Left renal cortex interstitium (tissue), 4 donors: Measurements from ENCODE around the gene PCLO. TPM values are rescaled to one million over a fixed set of nuclear protein-coding genes. Genes with fewer than 3 reads are reported as not detected.
A peak's percentile ranks its signal among the peaks of the same experiment; 100 is the strongest.
"Not testable (repeated sequence)": the region's sequence is repeated elsewhere in the genome, so short reads cannot be mapped to it uniquely, and the experiment has no call there.

Source experiments
- DNase-seq, 4 donors: peaks; one replicate each; pipeline ENCODE4 v3.0.0-alpha.2; 2013; ENCODE audit warnings: low read depth in 4 of 4, low spot score in 2 of 4, missing footprints in 1 of 4
- polyA plus RNA-seq, 4 donors: library from polyadenylated mRNA; unstranded; fragments of 120-200 nt; gene quantifications; one replicate each; pipeline ENCODE4 v1.2.1, GENCODE V29; 2013; ENCODE audit not compliant: insufficient read length in 4 of 4

Gene PCLO
- polyA plus RNA-seq, 4 donors = 5.4 to 10.5 (median 9.1) TPM

DNA sequence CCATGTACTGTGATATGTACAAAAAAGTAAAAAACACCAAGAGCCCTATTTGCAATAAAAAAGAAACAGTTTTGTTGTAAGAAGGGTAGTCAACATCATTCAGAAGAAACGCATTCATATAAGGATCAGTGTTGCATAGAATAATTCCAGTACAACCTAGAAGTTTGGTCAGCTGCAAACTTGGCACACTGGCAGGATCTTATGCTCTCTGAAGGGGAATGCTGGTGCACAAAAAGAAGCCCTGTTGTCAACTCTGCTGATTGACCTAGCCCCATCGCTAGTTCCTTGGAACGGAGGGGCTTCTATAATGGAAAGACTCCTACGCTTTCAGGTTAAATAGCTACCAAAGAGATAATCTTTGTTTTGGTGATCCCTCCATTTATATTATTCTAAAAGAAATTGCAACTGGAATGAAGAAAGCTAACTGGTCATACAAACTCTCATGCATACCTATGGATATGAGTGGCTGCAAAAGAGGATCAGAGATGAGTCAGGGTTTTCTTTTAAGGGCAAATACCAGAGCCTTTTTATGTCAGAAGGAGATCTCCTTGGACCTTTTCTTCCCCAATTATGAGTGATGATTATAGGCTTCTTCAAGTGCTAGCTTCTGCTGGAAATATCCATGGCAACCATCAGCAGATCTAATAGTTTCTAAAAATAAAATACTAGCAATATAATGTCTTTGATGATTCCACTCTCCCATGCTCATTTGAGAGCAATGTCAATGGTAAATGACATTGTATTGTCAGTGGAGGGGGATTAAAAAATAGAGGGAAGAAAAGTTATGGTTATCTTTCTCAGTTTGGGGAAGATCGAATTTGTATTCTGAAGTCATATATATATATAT is 406.8 kb downstream of the PCLO start:
- no peak for DNase-seq

DNA sequence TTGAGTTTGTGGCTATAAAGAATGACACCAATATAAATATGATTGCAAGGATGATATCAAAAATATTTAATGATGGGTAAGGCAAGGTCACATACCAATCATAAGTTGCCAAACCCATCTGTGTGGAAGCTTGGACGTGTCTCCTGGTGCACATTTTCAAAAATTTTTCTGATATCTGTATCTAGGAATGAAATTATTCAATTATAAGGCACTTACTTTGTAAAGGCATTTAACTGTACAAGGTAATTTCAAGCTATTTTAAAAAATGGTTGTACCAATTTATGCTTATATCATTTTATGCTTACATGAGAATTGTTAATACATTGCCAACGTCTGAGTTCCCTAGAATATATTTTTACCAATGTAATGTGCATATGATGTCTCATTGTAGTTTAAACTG is 412.7 kb downstream of the PCLO start:
- no peak for DNase-seq

DNA sequence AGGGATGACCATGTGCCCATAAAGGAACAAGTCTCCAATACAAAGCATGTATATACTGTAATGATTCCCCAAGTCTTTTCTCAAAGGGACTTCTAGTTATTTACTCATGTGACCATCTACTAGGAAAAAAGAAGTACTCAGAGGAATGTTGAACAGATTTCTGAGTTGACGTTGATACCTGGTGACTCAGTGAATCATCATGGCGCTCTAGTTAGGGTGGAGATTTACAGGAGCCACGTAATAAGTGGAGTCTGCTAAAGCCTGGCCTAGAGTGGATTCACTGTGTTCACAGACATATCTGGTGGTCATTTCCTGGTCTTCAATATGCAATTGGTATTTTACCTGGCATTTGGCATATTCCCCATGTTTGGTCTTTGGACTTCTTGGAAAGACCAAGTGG is 416.9 kb downstream of the PCLO start:
- DNase-seq = no peak

DNA sequence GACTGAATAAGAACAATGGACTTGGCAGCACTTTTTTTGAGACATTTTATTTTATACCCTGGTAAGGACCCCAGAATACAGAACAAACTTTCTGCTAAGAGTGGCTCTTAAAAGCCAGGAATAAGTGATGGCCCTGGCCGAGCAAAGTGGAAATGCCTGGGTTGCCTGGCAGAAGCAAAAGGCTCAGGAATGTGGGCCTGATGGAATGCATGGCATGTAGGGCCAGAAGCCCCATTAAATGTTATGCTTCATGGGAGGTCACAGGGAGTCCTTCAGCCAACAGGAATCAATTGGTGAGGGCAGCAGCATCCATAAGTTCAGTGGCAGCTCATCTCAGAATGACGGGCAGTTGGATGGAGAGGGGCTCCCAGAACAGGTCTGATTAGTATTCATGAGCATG is 417.6 kb downstream of the PCLO start:
- DNase-seq = no peak

DNA sequence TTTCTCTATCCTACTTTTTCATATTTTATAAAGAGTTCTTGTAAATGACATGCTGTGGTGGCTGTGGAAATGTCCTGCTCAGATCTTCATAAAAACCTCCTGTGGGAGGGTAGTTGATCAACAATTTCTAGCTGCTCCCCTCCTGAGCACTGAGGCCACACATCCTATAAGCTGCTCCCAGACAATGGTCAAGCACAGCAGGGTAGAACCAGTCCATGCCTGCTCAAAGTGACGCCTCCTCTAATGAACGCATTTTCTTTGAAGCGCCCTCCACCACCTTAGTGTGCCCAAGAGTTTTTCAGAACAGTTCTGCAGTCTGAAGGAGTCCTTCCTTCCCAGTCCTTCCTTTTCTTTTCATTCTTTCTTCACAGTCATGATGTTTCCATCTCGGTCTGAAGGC is 420.5 kb downstream of the PCLO start:
- DNase-seq = no peak

DNA sequence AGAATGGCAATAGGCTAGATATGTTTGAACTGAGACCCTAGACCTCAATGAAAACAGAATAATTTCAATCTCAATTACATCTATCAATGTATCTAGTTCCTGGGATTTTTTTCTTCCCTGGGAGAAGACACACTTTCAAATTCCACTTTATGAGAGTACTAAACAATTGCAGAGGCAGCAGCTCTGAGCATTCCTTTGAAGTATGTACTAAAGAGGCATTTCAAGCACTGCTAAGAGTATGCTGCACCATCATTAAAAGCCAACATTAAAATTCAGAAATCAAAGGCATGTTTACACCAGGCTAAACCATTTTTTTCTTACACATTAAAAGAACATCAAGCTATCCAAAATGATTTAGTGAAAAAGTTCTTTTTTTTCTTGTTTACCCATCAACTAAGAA is 421.2 kb downstream of the PCLO start:
- DNase-seq = no peak

DNA sequence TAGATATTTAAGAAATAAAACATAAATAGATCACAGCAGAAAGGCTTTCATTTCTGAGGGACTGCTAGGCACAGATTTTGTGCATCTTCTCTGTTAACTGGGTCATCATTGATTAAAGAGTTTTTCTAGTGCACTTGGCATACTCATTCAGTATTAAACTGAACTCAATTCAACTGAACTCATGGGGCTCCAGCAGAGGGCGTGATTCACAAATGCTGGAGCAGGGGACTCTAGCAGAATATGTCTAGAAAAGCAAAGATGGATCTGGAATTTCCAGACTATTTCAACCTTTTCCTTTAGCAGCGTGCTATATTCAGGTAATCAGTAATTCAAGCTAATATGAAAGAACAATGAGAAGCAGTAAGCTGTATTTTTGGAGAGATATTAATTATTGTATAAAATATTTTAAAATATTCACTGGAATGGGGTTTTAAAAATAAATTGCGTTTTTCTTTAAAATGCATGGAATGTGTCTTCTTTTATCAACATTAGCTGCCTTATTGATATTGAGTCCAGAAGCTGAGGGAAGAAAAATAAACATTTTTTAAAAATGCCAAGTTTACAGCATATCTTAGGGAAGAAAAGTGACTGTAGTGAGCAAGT is 422.3 kb downstream of the PCLO start:
- DNase-seq = peak in 1 of 4 donors; percentile 24

DNA sequence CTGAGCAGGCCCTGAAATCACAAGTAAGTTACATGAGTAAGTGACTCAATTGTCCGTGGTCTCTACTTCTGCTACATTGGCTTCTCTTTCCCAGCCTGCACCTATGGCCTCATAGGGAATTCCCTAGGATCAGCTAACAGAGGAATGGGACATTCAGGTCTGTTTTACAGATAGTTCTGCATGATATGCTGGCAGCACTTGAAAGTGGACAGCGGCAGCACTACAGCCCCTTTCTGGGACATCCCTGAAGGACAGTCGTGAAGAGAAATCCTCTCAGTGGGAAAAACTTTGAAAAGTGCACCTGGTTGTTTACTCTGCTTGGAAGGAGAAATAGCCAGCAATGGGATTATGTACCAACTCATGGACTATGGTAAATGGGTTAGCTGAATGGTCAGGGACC is 426.1 kb downstream of the PCLO start:
- DNase-seq = no peak

DNA sequence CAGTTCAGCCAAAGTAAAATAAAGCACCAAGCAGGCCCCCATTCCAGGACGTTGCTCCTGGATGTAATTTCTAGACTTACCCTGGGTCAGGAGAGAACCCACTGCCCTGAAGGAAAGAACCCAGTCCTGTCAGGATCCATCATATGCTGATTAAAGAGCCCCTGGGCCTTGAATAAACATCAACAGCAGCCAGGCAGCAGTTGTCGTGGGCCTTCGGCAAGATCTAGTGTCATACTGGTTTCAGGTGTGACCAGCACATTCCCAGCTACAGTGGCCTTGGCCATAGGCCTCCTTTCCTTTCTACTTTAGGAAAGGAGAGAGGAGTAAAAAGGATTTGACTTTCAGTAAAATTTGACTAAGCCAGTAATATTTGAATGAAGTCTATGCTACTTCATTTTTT is 430.0 kb downstream of the PCLO start:
- no peak for DNase-seq

DNA sequence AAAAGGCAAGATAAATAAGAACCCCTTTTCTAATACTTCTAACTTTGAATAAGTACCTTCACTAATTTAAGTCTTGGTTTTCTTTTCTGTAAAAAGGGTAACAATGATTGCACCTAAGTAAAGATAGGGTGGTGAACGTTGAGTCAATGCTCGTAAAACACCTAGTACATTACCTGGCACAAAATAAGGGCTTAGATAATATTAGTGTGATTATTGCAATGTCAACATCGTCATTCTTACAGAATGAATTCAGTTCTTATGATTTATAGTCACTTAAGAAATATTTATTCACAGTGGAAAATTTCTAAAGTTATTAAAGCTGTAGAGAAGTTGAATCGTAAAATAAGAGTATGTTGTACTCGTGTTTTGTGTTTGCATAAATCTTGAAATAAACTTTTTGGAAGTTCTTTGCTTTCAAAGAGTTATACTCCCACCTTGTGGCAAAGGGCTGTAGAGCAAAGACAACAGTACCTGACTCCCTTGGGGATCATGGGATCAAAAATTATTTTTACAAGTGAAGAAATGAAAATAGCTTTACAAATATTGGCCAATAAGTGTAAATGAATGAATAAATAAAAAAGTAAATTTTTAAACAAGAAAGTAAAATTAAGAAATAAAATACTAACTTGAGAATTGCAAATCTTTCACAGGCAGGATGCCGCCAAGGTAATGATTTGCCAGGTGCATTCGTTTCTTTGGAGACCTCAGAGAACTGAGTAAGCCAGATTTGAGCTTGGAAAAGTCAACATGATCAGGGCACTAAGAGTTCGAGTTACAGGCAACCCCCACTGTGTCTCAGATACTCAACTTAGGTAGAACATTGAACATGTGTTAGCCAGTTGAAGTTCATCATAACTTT is 433.3 kb downstream of the PCLO start:
- DNase-seq = peak; percentile 6 to 34 (median 24)

DNA sequence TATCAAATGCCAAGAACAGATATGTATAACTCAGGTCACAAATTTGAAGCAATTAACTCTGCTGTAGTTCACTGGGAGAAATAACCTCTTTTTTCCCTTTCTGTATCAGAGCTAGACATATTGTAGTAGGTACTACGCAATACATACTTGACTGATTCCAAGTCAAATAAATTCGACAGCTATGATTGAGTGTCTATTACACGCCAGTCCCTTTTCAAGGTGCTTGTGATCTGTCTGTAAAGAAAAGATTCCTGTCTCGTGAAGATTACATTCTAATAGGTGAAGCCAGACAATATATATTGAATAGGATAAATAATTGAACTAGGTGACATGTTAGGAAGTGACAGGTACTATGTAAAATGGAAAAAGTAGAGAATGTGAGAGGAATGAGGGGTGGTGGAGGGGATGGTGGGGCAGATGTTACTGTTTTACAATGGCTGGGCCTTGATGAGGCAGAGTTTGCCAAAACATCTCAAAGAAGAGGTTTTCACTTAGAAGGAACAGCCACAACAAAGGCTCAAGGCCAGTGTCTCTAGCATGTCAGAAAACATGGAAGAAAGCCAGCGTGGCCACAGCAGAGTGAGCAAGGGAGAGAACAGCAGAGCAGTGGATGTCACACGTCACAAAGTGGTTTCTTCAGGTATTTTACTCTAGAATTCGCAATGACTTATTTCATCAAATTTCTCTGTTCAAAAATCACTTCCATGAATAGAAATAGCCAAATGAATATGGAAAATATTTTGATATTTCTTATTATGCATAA is 436.5 kb downstream of the PCLO start:
- DNase-seq = no peak

DNA sequence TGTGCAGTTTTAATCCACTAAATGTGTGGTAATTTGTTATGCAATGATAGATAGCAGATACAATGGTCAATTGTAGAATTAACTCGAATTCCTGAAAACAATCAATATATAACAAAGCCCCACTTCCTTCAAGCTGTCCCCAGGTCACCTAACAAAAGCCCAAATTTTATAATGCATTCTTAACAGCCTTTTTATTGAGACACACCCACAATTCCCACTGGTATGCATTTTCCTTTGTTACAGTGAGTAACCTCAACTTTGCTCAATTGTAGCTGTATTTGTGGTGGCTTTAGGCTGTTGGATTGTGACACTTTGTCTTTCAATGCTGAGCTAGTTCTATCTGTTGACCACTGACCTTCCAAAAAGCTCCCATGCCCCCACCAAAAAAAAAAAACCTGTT is 439.3 kb downstream of the PCLO start:
- no peak for DNase-seq

DNA sequence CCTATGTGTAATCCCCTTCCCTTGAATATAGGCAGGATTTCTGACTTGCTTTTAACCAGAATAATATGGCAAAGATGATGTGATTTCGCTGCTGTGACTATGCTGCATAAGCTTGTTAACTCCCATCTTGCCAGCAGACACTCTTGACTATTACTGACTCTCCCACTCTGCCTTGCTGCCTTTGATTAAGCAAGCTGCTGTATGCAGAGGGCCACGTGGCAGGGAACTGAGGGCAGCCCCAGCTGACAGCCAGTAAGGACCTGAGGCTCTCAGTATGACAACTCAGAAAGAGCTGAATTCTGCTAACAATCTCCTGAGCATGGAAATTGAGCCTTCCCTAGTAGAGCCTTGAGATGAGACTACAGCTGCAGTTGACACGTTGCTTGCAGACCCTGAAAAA is 439.7 kb downstream of the PCLO start:
- DNase-seq = no peak

DNA sequence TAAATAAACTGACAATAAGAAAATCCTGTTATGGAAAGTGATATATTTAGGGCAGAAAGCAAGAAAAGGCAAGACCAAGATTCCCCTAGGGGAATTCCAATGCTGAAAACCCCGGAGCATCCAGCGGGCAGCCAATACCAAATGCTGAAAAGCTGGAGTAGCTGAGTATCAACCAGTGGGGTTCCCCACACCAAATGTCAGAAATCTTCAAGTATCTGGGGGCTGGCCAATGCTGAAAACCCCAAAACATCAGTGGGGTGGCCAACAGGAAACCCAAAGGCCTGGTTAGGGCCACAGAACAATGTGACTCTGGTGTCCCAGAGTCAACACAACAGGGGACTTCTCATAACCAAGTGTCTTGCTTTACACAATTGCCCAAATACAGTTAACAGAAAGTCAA is 447.3 kb downstream of the PCLO start:
- DNase-seq = no peak

DNA sequence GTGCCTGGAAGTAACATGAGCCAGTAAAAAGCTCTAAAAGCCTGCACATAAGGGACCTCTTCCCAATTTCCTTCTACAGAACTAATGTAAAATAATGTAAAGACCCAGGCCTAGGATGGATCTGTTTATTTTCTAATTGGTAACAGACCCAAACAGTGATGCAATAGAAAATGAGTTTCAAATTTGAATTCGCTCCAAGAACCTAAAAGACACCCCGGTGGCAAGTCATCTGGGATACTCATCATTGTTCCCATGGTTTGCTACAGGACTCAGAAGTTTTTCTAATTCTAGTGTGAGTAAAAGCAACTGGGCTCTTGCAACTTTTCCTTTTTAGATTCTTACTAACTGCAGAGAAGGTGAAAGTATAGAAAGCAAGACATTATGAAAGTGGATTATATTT is 447.8 kb downstream of the PCLO start:
- DNase-seq = no peak

DNA sequence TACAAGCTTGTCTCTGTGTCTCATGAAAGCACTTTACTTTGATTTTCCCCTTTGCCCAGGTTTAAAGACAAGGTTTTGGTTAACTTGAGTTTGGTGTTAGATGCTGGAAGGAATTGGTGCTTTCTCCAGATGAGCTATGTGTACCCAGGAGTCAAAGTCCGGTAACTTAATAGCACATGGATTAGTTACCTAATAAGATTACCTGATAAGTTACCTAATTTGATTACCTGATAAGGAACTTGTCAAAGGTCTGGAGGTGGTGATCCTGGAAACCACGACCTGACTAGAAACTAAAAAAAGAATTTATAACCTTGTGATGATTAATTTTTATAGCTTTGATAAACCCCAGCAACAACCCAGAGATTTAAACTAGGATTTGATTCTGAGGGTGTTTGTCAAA is 449.2 kb downstream of the PCLO start:
- DNase-seq = no peak

DNA sequence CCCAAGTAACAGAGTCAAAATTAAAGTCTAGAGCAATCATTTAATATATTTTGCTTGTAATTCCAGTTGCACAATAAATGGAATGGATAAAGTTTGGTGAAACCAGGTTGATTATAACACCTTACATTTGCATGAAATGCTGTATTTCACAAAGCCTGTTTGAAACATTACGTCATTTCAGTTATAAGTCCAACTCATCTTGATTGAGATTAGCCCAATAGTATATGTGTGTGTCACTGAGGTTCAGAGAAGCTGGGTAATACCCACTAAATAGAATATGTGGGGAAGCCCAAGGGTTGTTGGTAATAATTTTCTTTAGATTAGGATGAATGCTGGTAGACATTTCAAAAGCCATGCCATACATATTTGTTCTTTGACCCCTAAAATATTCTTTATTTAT is 456.3 kb downstream of the PCLO start:
- not testable (repeated sequence) for DNase-seq

DNA sequence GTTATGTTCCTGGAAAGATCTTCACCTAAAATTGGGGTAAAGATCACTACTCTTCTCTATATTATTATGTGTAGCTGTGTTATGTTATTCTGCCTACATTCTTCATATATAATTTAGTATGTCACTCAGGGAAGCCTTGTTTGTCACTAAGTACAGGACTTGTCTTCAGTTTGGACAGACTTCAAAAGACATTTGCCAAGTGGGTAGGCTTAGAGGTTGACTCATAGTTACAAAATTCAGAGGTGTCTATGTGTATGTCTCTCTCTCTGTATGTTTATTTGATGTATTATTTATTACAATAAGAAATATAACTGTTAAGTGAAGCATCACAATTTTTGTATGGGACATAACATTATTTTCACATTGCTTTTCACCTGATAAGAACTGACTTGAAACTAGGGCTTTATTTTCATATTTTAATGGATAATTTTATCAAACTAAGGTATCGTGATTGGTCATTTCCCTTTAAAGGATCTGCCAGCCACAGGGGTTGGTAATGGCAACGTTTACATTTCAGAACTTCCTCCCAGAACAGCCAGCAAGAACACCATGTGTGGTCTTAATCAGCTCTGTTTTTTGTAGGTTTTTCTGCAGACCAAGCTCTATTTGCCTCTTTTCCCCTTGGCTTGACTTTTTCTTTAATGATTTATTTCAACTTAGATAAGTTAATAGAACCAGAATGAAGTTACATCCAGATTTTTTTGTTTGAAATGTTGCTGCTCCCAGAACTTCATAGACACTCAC is 457.0 kb downstream of the PCLO start:
- DNase-seq = no peak

DNA sequence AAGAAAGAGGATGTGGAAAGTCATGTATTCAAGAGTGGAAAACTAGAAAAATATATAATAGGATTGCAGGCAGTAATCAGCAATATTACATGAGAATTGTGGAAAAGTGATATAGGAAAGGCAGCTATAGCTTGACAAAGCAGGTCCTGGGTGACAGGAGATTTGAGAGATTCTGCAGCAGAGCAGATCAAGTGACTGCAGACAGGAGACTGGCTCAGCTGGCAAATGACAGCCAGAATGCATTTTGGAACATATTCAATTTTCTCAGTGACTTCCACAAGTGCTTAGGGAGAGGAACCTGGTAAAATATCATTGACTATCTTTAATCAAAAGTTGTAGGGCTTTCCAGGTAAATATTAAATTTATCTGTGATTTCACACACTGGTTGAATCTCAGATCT is 458.6 kb downstream of the PCLO start:
- no peak for DNase-seq
